Stimulated activated CD4-positive, alpha-beta T cell treated with anti-CD3 and anti-CD28 coated beads, TNF-alpha, amount 100 ng/mL, for 24 hours (primary cell): Measurements from ENCODE around the gene MGLL.

Experiments used
- DNase-seq, 3 experiments: peaks; one replicate each; pipeline ENCODE4 v3.0.0-alpha.2; 2020; ENCODE audit warnings: low read depth in 3 of 3

MGLL gene

DNA sequence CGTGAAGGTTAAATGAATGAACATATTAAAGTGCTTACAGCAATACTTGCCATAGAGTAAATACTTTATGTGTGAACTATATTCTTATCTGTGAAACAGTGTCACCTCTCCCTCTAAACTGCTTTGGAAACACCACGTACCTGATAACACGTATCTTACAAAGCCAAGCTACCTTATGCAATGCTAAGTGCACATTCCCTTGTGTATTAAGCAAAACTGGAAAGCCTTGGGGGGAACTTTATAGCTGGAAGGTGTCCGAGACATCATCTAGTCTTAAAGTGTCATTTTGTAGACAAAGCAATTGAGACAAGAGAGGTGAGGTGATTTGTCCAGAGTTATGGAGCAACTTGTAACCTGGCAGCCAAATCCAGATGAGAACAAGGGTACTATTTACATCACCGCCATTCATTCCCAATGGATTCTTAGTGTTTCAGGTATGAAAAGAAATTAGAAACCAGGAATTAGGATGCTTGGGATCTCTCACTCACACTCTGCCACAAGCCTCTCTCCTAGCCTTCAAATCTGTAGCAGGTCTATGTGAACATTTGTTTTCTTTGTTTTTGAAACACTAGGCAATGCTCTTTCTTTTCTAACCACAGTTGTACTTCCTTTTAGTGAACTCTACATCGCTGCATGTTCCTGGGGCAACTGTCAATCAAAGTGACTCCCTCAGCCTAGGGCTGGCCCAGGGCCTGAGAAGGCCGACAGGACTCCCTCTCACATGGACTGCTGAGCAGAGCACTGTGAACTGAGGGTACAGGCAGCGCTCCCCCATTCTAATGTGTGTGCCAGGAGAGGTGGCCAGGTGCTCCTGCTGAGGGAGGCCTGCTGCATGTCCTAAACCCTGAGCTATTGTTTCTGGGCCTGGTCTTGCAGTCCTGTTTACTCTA is 13.9 kb upstream of the MGLL start:
- DNase-seq: no peak

GRCh38 chr3:127834771-127835170 is 12.5 kb upstream of the MGLL start:
- DNase-seq: no peak

DNA sequence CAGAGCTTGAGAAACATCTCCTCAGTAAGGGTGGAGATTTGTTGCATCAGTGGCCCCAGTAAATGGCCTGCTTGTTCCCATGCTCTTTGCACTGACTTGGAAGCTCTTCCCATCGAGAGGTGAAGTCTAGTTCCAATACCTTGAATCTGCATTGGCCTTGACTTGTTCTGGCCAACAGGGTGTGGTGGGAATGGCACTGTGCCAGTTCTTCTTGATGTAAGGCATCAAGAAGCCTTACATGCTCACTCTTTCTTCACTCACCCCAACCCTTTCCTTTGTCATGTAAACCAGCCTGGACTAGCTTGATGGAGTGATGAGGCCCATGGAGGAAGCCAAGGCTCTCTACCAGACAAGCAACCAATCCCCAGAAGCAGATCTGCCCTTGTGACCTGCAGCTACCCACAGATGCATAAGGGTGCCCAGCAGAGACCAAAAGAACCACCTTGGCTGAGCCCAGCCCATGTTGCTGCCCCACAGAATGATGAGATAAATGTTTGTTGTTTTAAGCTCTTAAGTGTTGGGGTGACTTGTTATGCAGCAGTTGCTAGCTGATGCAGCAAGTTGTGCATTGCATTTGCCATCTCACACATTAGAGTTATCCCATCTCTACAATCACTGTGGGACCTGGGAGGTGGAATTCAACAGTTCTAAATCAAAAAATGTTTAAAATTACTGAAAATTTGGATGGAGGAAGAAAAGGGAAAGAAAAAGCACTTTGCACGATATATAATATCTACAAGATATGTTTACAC is 11.1 kb upstream of the MGLL start:
- DNase-seq: no peak

GRCh38 chr3:127831723-127832172 is 9.4 kb upstream of the MGLL start:
- no peak for DNase-seq

GRCh38 chr3:127829537-127829936 is 7.2 kb upstream of the MGLL start:
- no peak for DNase-seq

- no peak for DNase-seq
These were observed 5.5 kb upstream of the MGLL start for GRCh38 chr3:127827808-127828207.

DNA sequence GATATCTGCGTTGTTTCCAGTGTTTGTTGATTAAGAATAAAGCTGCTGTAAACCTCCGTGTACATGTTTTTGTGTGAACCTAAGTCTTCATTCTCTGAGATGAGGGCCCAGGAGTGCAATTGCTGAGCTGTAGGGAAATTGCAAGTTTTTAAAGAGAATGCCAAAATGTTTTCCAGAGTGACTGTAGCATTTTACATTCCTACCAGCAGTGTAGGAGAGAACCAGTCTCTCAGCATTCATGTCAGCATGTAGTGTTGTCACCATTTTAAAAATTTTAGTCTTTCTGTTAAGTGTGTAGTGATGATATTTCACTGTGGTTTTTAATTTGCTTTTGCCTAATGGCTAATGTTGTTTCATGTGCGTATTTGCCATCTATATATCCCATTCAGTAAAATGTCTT is 3.4 kb upstream of the MGLL start:
- no peak for DNase-seq

GRCh38 chr3:127824151-127824825 is 2.0 kb upstream of the MGLL start:
- no peak for DNase-seq

GRCh38 chr3:127823426-127823857 is 1.1 kb upstream of the MGLL start:
- DNase-seq: no peak

DNA sequence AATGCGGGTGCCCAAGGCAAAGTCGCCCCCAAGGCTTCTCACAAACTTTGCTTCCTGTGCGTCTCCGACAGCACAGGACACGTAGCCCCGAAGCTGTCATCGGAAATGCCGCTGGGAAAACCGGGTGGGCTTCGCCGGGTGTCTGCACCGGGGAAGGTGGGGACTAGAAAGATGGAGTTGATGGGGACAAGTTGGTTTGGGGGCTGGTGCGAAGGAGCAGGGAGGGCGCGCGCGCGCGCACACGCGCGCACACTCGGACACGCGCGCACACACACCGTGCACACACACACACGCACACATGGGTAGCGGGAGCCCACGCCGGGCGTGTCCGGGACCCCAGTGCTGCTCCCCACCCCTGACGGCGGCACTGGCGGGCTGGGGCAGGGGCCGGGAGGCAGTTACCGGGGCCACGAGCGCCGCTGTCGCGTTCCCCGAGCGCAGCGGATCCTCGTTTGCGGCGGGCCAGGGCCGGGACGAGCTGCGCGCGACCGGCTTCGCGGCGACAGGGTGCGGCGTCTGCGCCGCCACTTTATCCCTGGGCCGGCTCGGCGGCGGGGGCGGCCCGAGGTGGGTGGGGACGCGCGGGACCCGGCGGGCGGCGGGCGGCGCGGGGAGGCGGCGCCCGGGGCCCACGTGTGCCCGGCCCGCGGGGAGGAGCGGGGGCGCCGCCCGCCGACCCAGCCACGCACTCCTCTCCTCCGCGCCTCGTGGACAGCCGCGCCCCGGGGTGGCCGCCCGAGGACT is 539 bp upstream of the MGLL start:
- DNase-seq: no peak

GRCh38 chr3:127821394-127821793 is 921 bp downstream of the MGLL start:
- DNase-seq: no peak

GRCh38 chr3:127820826-127821313 is 1.4 kb downstream of the MGLL start:
- no peak for DNase-seq

DNA sequence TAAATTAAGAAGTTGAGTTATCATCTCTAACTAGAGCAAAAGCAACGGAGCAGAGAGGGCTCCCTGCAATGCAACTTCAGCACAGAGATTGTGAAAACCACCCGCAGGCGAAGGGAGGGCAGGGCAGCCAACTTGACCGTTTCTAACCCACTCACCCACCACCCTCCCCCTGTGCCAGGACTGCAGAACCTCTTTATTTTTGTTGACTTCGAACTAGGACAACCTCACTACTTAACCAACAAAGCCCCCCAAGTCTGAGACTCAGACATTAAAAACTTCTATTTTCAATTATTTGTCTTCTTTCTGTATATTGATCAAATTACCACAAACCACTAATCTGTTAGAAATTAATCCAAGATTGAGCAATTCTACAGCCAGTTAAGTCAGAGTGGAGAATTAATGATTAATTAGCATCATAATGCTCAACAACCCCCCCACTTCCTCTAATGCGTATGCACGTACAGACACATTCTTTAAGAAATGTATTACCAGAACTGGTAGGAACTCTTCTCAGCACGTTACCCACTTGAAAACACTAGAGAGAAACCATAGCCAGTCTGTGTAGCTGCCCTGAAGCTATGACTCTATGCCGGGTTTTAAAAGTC is 2.0 kb downstream of the MGLL start:
- DNase-seq: no peak

- DNase-seq: no peak
These were observed 2.7 kb downstream of the MGLL start for GRCh38 chr3:127819656-127820055.

DNA sequence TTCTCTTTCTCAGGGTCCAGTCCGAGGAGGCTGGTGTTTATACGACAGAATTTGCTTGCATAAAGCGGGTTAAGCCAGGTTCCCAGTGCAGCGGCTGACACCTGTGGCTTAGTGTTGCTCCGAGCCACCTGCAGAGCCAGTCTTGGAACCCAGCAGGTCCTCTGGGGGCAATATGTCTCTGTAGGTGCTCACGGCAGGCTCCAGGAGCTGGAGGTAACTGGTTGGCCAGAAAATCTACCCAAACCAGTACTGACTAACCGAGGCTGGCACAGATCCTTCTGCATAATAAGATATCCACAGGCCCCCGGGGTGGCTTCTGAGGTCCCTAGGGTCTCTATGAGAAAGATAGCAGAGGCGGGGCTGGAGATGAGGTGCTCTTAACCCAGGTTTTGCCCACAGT is 3.2 kb downstream of the MGLL start:
- no peak for DNase-seq

GRCh38 chr3:127817406-127817841 is 4.9 kb downstream of the MGLL start:
- DNase-seq: no peak

GRCh38 chr3:127816783-127817405 is 5.4 kb downstream of the MGLL start:
- DNase-seq: no peak

GRCh38 chr3:127815641-127816605 is 6.4 kb downstream of the MGLL start:
- DNase-seq: no peak

DNA sequence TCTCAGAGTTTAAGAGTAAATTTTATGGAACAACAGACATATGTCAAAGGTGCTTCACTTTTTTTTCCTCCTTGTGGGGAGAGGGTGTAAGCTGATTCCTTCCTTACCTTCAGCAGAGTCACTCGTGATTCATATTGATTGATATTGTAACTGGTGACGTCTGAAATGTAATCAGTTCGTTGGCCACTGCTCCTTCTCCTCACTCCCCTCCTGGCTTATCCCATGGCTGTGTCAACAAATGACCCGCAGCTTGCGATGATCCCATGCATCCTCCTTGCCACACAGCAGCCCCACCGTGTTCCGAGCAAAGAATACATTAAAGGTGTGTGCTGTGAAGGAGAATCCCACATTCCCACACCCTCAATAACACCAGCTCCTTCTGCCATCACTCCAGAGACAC is 7.3 kb downstream of the MGLL start:
- DNase-seq: no peak
